ENCODE measurements around the gene PDCD2. TPM values are rescaled to one million over a fixed set of nuclear protein-coding genes. Genes with fewer than 3 reads are reported as not detected.

Gene PDCD2
- total and polyA plus RNA-seq, 4 donors = 30.6 to 57.4 (median 44.3) TPM

- Histone ChIP-seq H3K27me3 (ENCODE audit: control insufficient read depth in 3 of 3, insufficient read depth in 3 of 3, low read length in 2 of 3) (no peaks in the 10 kb centered on the region), H3K9me3 (ENCODE audit: control insufficient read depth in 4 of 4, insufficient read depth in 3 of 4, low read length in 3 of 4) (no peaks in the 10 kb centered on the region), H3K27ac (ENCODE audit: low read depth in 1 of 2, low read length in 1 of 2) (no peak overlapping the region), H3K36me3 (ENCODE audit: control insufficient read depth in 4 of 4, insufficient read depth in 4 of 4, low read length in 4 of 4) (peaks cover 23 to 59% (median 42%) of the 10 kb centered on the region in 4 donors), H3K9ac (ENCODE audit: insufficient read depth in 1 of 2, low read length in 2 of 2) (no peak overlapping the region), H3K4me1 (ENCODE audit: control insufficient read depth in 5 of 5, insufficient read depth in 5 of 5, low read length in 5 of 5) (peaks cover 0 to 4% (median 0%) of the 10 kb centered on the region in 5 donors), H3K4me3 (no peak overlapping the region)
- 91 to 98% methylated on average over 10 of the region's 10 CpGs for WGBS, 2 donors
- no peak for DNase-seq
- ATAC-seq (ENCODE audit: insufficient read depth, low FRiP score) = no peak
- TF ChIP-seq CTCF (IDR thresholded peaks at IDR 0.05; ENCODE audit: control extremely low read depth, extremely low read depth) = no peak
These were observed 42.3 kb downstream of the PDCD2 start for GRCh38 chr6:170542031-170542719.

- no peak overlapping the region for H3K9ac ChIP-seq (ENCODE audit: insufficient read depth in 1 of 2, low read length in 2 of 2)
- peaks cover 32 to 51% (median 42%) of the 10 kb centered on the region in 4 donors for H3K36me3 ChIP-seq (ENCODE audit: control insufficient read depth in 4 of 4, insufficient read depth in 4 of 4, low read length in 4 of 4)
- no peak for TF ChIP-seq CTCF (IDR thresholded peaks at IDR 0.05; ENCODE audit: control extremely low read depth, extremely low read depth)
- WGBS, 2 donors = 94 to 95% methylated on average over 4 of the region's 4 CpGs
- no peaks in the 10 kb centered on the region for H3K27me3 ChIP-seq (ENCODE audit: control insufficient read depth in 3 of 3, insufficient read depth in 3 of 3, low read length in 2 of 3)
- no peak for DNase-seq
- H3K27ac ChIP-seq (ENCODE audit: low read depth in 1 of 2, low read length in 1 of 2) = no peak overlapping the region
- no peak overlapping the region for H3K4me3 ChIP-seq
- no peaks in the 10 kb centered on the region for H3K4me1 ChIP-seq (ENCODE audit: control insufficient read depth in 5 of 5, insufficient read depth in 5 of 5, low read length in 5 of 5)
- ATAC-seq (ENCODE audit: insufficient read depth, low FRiP score) = no peak
- no peaks in the 10 kb centered on the region for H3K9me3 ChIP-seq (ENCODE audit: control insufficient read depth in 4 of 4, insufficient read depth in 3 of 4, low read length in 3 of 4)
These were observed 47.1 kb downstream of the PDCD2 start for GRCh38 chr6:170537329-170537728.

- Histone ChIP-seq H3K9ac (ENCODE audit: insufficient read depth in 1 of 2, low read length in 2 of 2) (no peak overlapping the region), H3K27me3 (ENCODE audit: control insufficient read depth in 3 of 3, insufficient read depth in 3 of 3, low read length in 2 of 3) (no peaks in the 10 kb centered on the region), H3K36me3 (ENCODE audit: control insufficient read depth in 4 of 4, insufficient read depth in 4 of 4, low read length in 4 of 4) (peaks cover 27 to 45% (median 39%) of the 10 kb centered on the region in 4 donors), H3K4me3 (no peak overlapping the region), H3K9me3 (ENCODE audit: control insufficient read depth in 4 of 4, insufficient read depth in 3 of 4, low read length in 3 of 4) (no peaks in the 10 kb centered on the region), H3K4me1 (ENCODE audit: control insufficient read depth in 5 of 5, insufficient read depth in 5 of 5, low read length in 5 of 5) (no peaks in the 10 kb centered on the region), H3K27ac (ENCODE audit: low read depth in 1 of 2, low read length in 1 of 2) (no peak overlapping the region)
- WGBS, 2 donors = 80 to 85% methylated on average over 5 of the region's 5 CpGs
- TF ChIP-seq CTCF (IDR thresholded peaks at IDR 0.05; ENCODE audit: control extremely low read depth, extremely low read depth) = no peak
- no peak for ATAC-seq (ENCODE audit: insufficient read depth, low FRiP score)
- no peak for DNase-seq
These were observed 47.8 kb downstream of the PDCD2 start for GRCh38 chr6:170536671-170537070.

Measured in lung (tissue), 12 donors.